Omental fat pad (tissue), 4 donors: ENCODE data around the gene HTRA1. TPM values are rescaled to one million over a fixed set of nuclear protein-coding genes. Genes with fewer than 3 reads are reported as not detected.

Experiments
- ATAC-seq: fragments of 150-250 bp; one replicate; pipeline ENCODE4 v1.9.1; 2016; ENCODE audit warnings: mild to moderate bottlenecking, moderate library complexity; ENCODE audit not compliant: low FRiP score
- DNase-seq: peaks from one replicate; pipeline ENCODE4 v3.0.0-alpha.2; 2019; ENCODE audit warnings: low spot score
- CTCF ChIP-seq, 3 donors: fragments of 450-650 bp; IDR thresholded peaks; one replicate each; pipeline ENCODE4 v1.5.1; 2016 to 2017; ENCODE audit warnings: antibody characterized with exemption in 3 of 3, mild to moderate bottlenecking in 3 of 3, moderate library complexity in 2 of 3
- total RNA-seq, 4 donors: library from RNA; depleted of rRNA; stranded (reverse); fragments of >200 nt; gene quantifications; one replicate each; pipeline ENCODE4 v1.1.0, GENCODE V29; 2016

The HTRA1 gene
- total RNA-seq, 4 donors from 2014 or later: 92.8 to 402 (median 260) TPM

GRCh38 chr10:122490268-122490667 lies 28.9 kb downstream of the HTRA1 start:
- ATAC-seq (no peak), DNase-seq (no peak)
- no peak for TF ChIP-seq CTCF (IDR thresholded peaks at IDR 0.05)

GRCh38 chr10:122490786-122491680 lies 29.7 kb downstream of the HTRA1 start:
- TF ChIP-seq CTCF (IDR thresholded peaks at IDR 0.05): no peak
- no peak for DNase-seq
- peak; percentile 71 for ATAC-seq

GRCh38 chr10:122492006-122492405 lies 30.7 kb downstream of the HTRA1 start:
- ATAC-seq: no peak
- TF ChIP-seq CTCF (IDR thresholded peaks at IDR 0.05): no peak
- no peak for DNase-seq

- ATAC-seq: no peak
- TF ChIP-seq CTCF (IDR thresholded peaks at IDR 0.05): no peak
- no peak for DNase-seq
Observed at GRCh38 chr10:122492999-122493481, 31.7 kb downstream of the HTRA1 start.

GRCh38 chr10:122493761-122494160 lies 32.4 kb downstream of the HTRA1 start:
- TF ChIP-seq CTCF (IDR thresholded peaks at IDR 0.05): no peak
- DNase-seq (no peak), ATAC-seq (no peak)

GRCh38 chr10:122494173-122494820 lies 32.9 kb downstream of the HTRA1 start:
- ATAC-seq (no peak), DNase-seq (no peak)
- TF ChIP-seq CTCF (IDR thresholded peaks at IDR 0.05): no peak
